SK-N-SH (cell line): ENCODE measurements around the gene GALNT18. TPM values are rescaled to one million over a fixed set of nuclear protein-coding genes. Genes with fewer than 3 reads are reported as not detected.

ENCODE experiments used
- CTCF ChIA-PET: fragments of 300-600, 350-600 bp; formaldehyde crosslinking; extraction: SDS; loops from one replicate; lab custom pipeline; 2021; lab: Yijun Ruan, JAX
- POLR2A ChIA-PET: fragments of 350-600 bp; sonication (Branson Sonifier 250); formaldehyde crosslinking; extraction: SDS; loops from one replicate; lab custom pipeline; 2020; ENCODE audit warnings: antibody characterized with exemption, inconsistent platforms; lab: Yijun Ruan, JAX
- DNase-seq: peaks from one replicate; pipeline ENCODE4 v3.0.0; 2012
- H2AFZ ChIP-seq: fragments of 200-600 bp; sonication (generic); 2 replicates; pipeline ENCODE4 v1.8.1; 2016; ENCODE audit warnings: antibody characterized with exemption, mild to moderate bottlenecking, low read depth
- H3F3A ChIP-seq: fragments of 200-600 bp; sonication (generic); replicated peaks from 2 replicates; pipeline ENCODE3; 2016; ENCODE audit warnings: antibody characterized with exemption, mild to moderate bottlenecking; ENCODE audit not compliant: insufficient read depth
- H3K27ac ChIP-seq, 2 experiments: fragments of 200-500 bp in 1 of 2; fragments of 200-600 bp in 1 of 2; sonication (Bioruptor generic) in 1 of 2; sonication (generic), shearing (Covaris generic) in 1 of 2; 2 replicates each; pipeline versions ENCODE4 v1.5.1 to v1.6.1; 2014 to 2016; ENCODE audit warnings: low read depth in 2 of 2, inconsistent platforms in 1 of 2, low read length in 1 of 2, mild to moderate bottlenecking in 1 of 2, mixed read lengths in 1 of 2
- H3K27me3 ChIP-seq: fragments of 200-600 bp; sonication (generic), shearing (Covaris generic); 2 replicates; pipeline ENCODE4 v1.6.1; 2016; ENCODE audit warnings: mixed run types; ENCODE audit not compliant: insufficient read depth
- H3K36me3 ChIP-seq, 2 experiments: fragments of 200-500 bp in 1 of 2; fragments of 200-600 bp in 1 of 2; sonication (Bioruptor generic) in 1 of 2; sonication (generic) in 1 of 2; replicated peaks in 1 of 2; 2 replicates each; pipeline versions ENCODE3 to v1.5.1; 2014 to 2016; ENCODE audit warnings: low read length in 1 of 2, mild to moderate bottlenecking in 1 of 2; ENCODE audit not compliant: insufficient read depth in 2 of 2, control insufficient read depth in 1 of 2
- H3K4me1 ChIP-seq, 2 experiments: fragments of 200-500 bp in 1 of 2; fragments of 200-600 bp in 1 of 2; sonication (Bioruptor generic) in 1 of 2; sonication (generic), shearing (Covaris generic) in 1 of 2; 2 replicates each; pipeline versions ENCODE4 v1.5.1 to v1.6.1; 2014 to 2016; ENCODE audit warnings: low read depth in 1 of 2, low read length in 1 of 2, mixed run types in 1 of 2; ENCODE audit not compliant: insufficient read depth in 2 of 2, control insufficient read depth in 1 of 2
- H3K4me2 ChIP-seq: fragments of 200-600 bp; sonication (generic), shearing (Covaris generic); 2 replicates; pipeline ENCODE4 v1.6.1; 2017; ENCODE audit warnings: mixed run types
- H3K4me3 ChIP-seq, 2 experiments: fragments of 200-500 bp in 1 of 2; fragments of 200-600 bp in 1 of 2; sonication (Bioruptor generic) in 1 of 2; sonication (generic), shearing (Covaris generic) in 1 of 2; 2 replicates each; pipeline versions ENCODE4 v1.5.1 to v1.8.1; 2014 to 2016; ENCODE audit warnings: low read depth in 2 of 2, inconsistent platforms in 1 of 2, low read length in 1 of 2, mild to moderate bottlenecking in 1 of 2, mixed read lengths in 1 of 2, moderate library complexity in 1 of 2
- H3K79me2 ChIP-seq: fragments of 200-600 bp; sonication (generic); 2 replicates; pipeline ENCODE4 v1.8.1; 2017; ENCODE audit warnings: mild to moderate bottlenecking; ENCODE audit not compliant: insufficient read depth
- H3K9ac ChIP-seq: fragments of 200-600 bp; sonication (generic); 2 replicates; pipeline ENCODE4 v1.6.1; 2017; ENCODE audit warnings: mixed run types
- H3K9me2 ChIP-seq: fragments of 200-600 bp; sonication (generic); 2 replicates; pipeline ENCODE4 v1.6.1; 2017; ENCODE audit warnings: mixed run types
- H3K9me3 ChIP-seq: fragments of 200-600 bp; sonication (generic); 2 replicates; pipeline ENCODE4 v1.6.1; 2017; ENCODE audit warnings: mixed run types, mild to moderate bottlenecking, moderate library complexity
- H4K20me1 ChIP-seq: fragments of 200-600 bp; sonication (generic); 2 replicates; pipeline ENCODE4 v1.6.1; 2017; ENCODE audit warnings: mild to moderate bottlenecking, mixed run types; ENCODE audit not compliant: insufficient read depth
- CHD2 ChIP-seq: fragments of 150-350 bp; IDR thresholded peaks from 2 replicates; pipeline ENCODE4 v1.6.1; 2018; ENCODE audit warnings: low read length; ENCODE audit not compliant: partially characterized antibody
- ELF1 ChIP-seq: IDR thresholded peaks from 2 replicates; pipeline ENCODE4 v1.4.0; 2012
- EP300 ChIP-seq, 2 experiments: IDR thresholded peaks; 2 replicates each; pipeline versions ENCODE4 v1.4.0 to v1.6.1; 2012; ENCODE audit warnings: borderline replicate concordance in 1 of 2, low read depth in 1 of 2, low read length in 1 of 2
- FOSL2 ChIP-seq: IDR thresholded peaks from 2 replicates; pipeline ENCODE4 v1.4.0; 2012; ENCODE audit warnings: low read depth, mild to moderate bottlenecking, moderate library complexity, borderline replicate concordance
- FOXJ3 ChIP-seq: sonication (generic); formaldehyde crosslinking; IDR thresholded peaks from 2 replicates; pipeline ENCODE4 v1.5.1; 2020; ENCODE audit warnings: mild to moderate bottlenecking, missing genetic modification reagents
- FOXM1 ChIP-seq: IDR thresholded peaks from 2 replicates; pipeline ENCODE4 v1.4.0; 2012; ENCODE audit warnings: low read depth, mild to moderate bottlenecking
- GABPA ChIP-seq: IDR thresholded peaks from 2 replicates; pipeline ENCODE4 v1.4.0; 2012; ENCODE audit warnings: low read depth, mild to moderate bottlenecking
- GATA2 ChIP-seq: sonication (generic); formaldehyde crosslinking; IDR thresholded peaks from 2 replicates; pipeline ENCODE4 v1.5.0; 2020; ENCODE audit warnings: mild to moderate bottlenecking, missing genetic modification reagents
- MAX ChIP-seq: IDR thresholded peaks from 2 replicates; pipeline ENCODE4 v1.4.0; 2012; ENCODE audit warnings: low read depth
- MEF2A ChIP-seq: IDR thresholded peaks from 2 replicates; pipeline ENCODE4 v1.4.0; 2012; ENCODE audit warnings: low read depth, borderline replicate concordance
- MXI1 ChIP-seq: IDR thresholded peaks from 2 replicates; pipeline ENCODE4 v1.6.1; 2012; ENCODE audit warnings: mild to moderate bottlenecking, low read depth, low read length, improper control_type of control experiment
- POLR2AphosphoS5 ChIP-seq: IDR thresholded peaks from 2 replicates; pipeline ENCODE4 v1.6.1; 2012; ENCODE audit warnings: low read depth, low read length
- RAD21 ChIP-seq: IDR thresholded peaks from 2 replicates; pipeline ENCODE4 v1.6.1; 2012; ENCODE audit warnings: mild to moderate bottlenecking, low read length
- RCOR1 ChIP-seq: fragments of 150-350 bp; IDR thresholded peaks from 2 replicates; pipeline ENCODE4 v1.6.1; 2017; ENCODE audit warnings: antibody characterized with exemption, low read length
- REST ChIP-seq: IDR thresholded peaks from 2 replicates; pipeline ENCODE4 v1.6.1; 2012; ENCODE audit warnings: mild to moderate bottlenecking, low read depth, low read length, moderate library complexity
- SMC3 ChIP-seq: IDR thresholded peaks from 2 replicates; pipeline ENCODE4 v1.6.1; 2012; ENCODE audit warnings: low read depth, low read length, improper control_type of control experiment
- TAF1 ChIP-seq: IDR thresholded peaks from 2 replicates; pipeline ENCODE4 v1.6.1; 2012; ENCODE audit warnings: low read depth, mild to moderate bottlenecking, low read length, moderate library complexity, borderline replicate concordance
- TCF12 ChIP-seq: IDR thresholded peaks from 2 replicates; pipeline ENCODE4 v1.4.0; 2012
- TEAD4 ChIP-seq: IDR thresholded peaks from 2 replicates; pipeline ENCODE4 v1.4.0; 2012; ENCODE audit warnings: mild to moderate bottlenecking, borderline replicate concordance; ENCODE audit not compliant: insufficient read depth
- USF1 ChIP-seq: IDR thresholded peaks from 2 replicates; pipeline ENCODE4 v1.4.0; 2012; ENCODE audit warnings: low read depth, borderline replicate concordance
- YY1 ChIP-seq: IDR thresholded peaks from 2 replicates; pipeline ENCODE4 v1.4.0; 2012; ENCODE audit warnings: low read depth, mild to moderate bottlenecking
- WGBS: methylation state at CpG from one replicate; pipeline ENCODE4 v1.1.6; 2017; ENCODE audit warnings: low lambda C conversion rate; 5-methylcytosine and 5-hydroxymethylcytosine counted together
- polyA plus RNA-seq, 3 experiments: library from polyadenylated mRNA; depleted of rRNA; stranded (reverse); fragments of >200 nt; gene quantifications; 2 replicates each; pipeline ENCODE4 v1.2.3, GENCODE V29; 2012

GALNT18 gene
- polyA plus RNA-seq, 1 of the 3 experiments (the other 2 are of a cell fraction) = 0.64 TPM

GRCh38 chr11:11253497-11253896 lies 368.3 kb downstream of the GALNT18 start (continued):
- no peak for TF ChIP-seq GATA2 (CRISPR knock-in tag)

GRCh38 chr11:11252403-11252802 lies 369.4 kb downstream of the GALNT18 start:
- H3K79me2 ChIP-seq = no peaks in the 10 kb centered on the region
- H3K4me2 ChIP-seq = no peak overlapping the region
- H3F3A ChIP-seq = no peaks in the 10 kb centered on the region
- no peak overlapping the region for H3K27ac ChIP-seq
- no peak overlapping the region for H3K9ac ChIP-seq
- H3K9me2 ChIP-seq = no peaks in the 10 kb centered on the region
- 35% methylated on average over 6 of the region's 6 CpGs for WGBS
- no peak overlapping the region for H2AFZ ChIP-seq
- ChIA-PET CTCF (no interaction called here), POLR2A (no interaction called here)
- no peaks in the 10 kb centered on the region for H3K9me3 ChIP-seq
- no peaks in the 10 kb centered on the region for H3K36me3 ChIP-seq
- H3K4me3 ChIP-seq = no peak overlapping the region
- TF ChIP-seq CHD2 (no peak), MEF2A (no peak), FOXM1 (no peak), USF1 (no peak), POLR2AphosphoS5 (no peak), RCOR1 (no peak), FOXJ3 (CRISPR knock-in tag) (no peak), SMC3 (no peak), TAF1 (no peak), EP300 (IDR thresholded peaks at IDR 0.05; ENCODE audit: borderline replicate concordance in 1 of 2, low read depth in 1 of 2, low read length in 1 of 2) (no peak)
- no peaks in the 10 kb centered on the region for H3K4me1 ChIP-seq
- H4K20me1 ChIP-seq = no peaks in the 10 kb centered on the region
- DNase-seq = no peak
- 0 out of 2 replicates have a peak, but pooled peaks cover 6% of the 10 kb centered on the region for H3K27me3 ChIP-seq

- no peak overlapping the region for H3K9ac ChIP-seq
- no peaks in the 10 kb centered on the region for H3K9me2 ChIP-seq
- H3K27me3 ChIP-seq = 0 out of 2 replicates have a peak, but pooled peaks cover 6% of the 10 kb centered on the region
- CTCF ChIA-PET = no interaction called here
- no peaks in the 10 kb centered on the region for H4K20me1 ChIP-seq
- WGBS = 41% methylated on average over 4 of the region's 4 CpGs
- no peak overlapping the region for H2AFZ ChIP-seq
- no peak overlapping the region for H3K4me2 ChIP-seq
- no peak overlapping the region for H3K27ac ChIP-seq
- H3K4me1 ChIP-seq = no peaks in the 10 kb centered on the region
- H3K9me3 ChIP-seq = no peaks in the 10 kb centered on the region
- POLR2A ChIA-PET = no interaction called here
- no peaks in the 10 kb centered on the region for H3F3A ChIP-seq
- DNase-seq = no peak
- H3K36me3 ChIP-seq = no peaks in the 10 kb centered on the region
- H3K79me2 ChIP-seq = no peaks in the 10 kb centered on the region
- no peak overlapping the region for H3K4me3 ChIP-seq
- TF ChIP-seq REST (no peak), GATA2 (CRISPR knock-in tag) (no peak), MAX (no peak), ELF1 (no peak), MXI1 (no peak), EP300 (IDR thresholded peaks at IDR 0.05; ENCODE audit: borderline replicate concordance in 1 of 2, low read depth in 1 of 2, low read length in 1 of 2) (no peak), GABPA (no peak), RCOR1 (no peak), FOSL2 (no peak), USF1 (no peak), TAF1 (no peak), YY1 (no peak), RAD21 (no peak), TCF12 (no peak), TEAD4 (no peak)
These were observed 370.3 kb downstream of the GALNT18 start for GRCh38 chr11:11251394-11251970.
